ENCODE results near the gene RITA1.

DNA sequence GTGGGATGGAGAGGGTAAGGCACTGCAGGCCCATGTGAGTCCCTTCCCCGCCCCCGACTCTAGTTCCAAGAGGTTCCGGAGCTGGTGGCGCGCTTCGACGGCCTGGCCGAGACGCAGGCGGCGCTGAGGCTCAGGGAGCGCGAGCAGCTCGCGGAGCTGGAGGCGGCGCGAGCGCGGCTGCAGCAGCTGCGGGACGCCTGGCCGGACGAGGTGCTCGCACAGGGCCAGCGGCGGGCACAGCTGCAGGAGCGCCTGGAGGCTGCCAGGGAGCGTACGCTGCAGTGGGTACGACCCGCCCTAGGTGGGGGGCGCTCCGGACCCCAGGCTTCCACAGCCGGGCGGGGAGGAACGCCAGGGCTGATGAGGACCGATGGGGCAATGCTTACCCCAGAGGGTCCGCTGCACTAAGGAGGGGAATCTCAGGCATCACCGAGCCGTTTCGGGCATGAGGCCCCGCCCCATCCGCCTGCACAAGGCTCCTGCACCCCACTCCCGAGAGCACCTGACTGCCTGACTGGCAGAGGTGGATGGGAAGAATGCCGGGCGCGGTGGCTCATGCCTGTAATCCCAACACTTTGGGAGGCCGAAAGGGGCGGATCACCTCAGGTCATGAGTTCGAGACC, 31.1 kb upstream of the RITA1 start:
- TF ChIP-seq HDAC6 (IDR thresholded peaks at IDR 0.05; ENCODE audit: unreplicated experiment) = no peak
- no peak for TF ChIP-seq CBFB (IDR thresholded peaks at IDR 0.05; ENCODE audit: low read depth)
- TF ChIP-seq DPF2 (IDR thresholded peaks at IDR 0.05) = no peak
- TF ChIP-seq EGR1 (IDR thresholded peaks at IDR 0.05; ENCODE audit: borderline replicate concordance in 1 of 2, low read depth in 2 of 2, low read length in 2 of 2) = no peak
- TF ChIP-seq, protein P1, sequence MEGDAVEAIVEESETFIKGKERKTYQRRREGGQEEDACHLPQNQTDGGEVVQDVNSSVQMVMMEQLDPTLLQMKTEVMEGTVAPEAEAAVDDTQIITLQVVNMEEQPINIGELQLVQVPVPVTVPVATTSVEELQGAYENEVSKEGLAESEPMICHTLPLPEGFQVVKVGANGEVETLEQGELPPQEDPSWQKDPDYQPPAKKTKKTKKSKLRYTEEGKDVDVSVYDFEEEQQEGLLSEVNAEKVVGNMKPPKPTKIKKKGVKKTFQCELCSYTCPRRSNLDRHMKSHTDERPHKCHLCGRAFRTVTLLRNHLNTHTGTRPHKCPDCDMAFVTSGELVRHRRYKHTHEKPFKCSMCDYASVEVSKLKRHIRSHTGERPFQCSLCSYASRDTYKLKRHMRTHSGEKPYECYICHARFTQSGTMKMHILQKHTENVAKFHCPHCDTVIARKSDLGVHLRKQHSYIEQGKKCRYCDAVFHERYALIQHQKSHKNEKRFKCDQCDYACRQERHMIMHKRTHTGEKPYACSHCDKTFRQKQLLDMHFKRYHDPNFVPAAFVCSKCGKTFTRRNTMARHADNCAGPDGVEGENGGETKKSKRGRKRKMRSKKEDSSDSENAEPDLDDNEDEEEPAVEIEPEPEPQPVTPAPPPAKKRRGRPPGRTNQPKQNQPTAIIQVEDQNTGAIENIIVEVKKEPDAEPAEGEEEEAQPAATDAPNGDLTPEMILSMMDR (IDR thresholded peaks at IDR 0.05 in 2 of 3, conservative IDR thresholded peaks at IDR 0.05 in 1 of 3; ENCODE audit: control insufficient read depth in 2 of 3, extremely low read depth in 1 of 3, insufficient read depth in 1 of 3, low read depth in 3 of 3, low read length in 3 of 3) = no peak
